HG02943 (cell line): ENCODE results near the gene RAB20.

Source experiments
- ATAC-seq: cut with Tn5 transposase; IDR thresholded peaks from one replicate; pipeline ENCODE4 v1.9.1; 2021; ENCODE audit warnings: mild to moderate bottlenecking, low read depth, moderate library complexity; ENCODE audit not compliant: unreplicated experiment

The RAB20 gene

GRCh38 chr13:110474713-110475112 lies 86.8 kb downstream of the RAB20 start:
- ATAC-seq = no peak
